Liver (tissue), 9 donors: ENCODE data around the gene NIF3L1. TPM values are rescaled to one million over a fixed set of nuclear protein-coding genes. Genes with fewer than 3 reads are reported as not detected.

Source experiments
- DNase-seq: peaks from one replicate; pipeline ENCODE4 v3.0.0-alpha.2; 2017; ENCODE audit warnings: low spot score
- H3K27ac ChIP-seq, 2 donors: one replicate each; pipeline ENCODE4 v1.7.0; 2013; ENCODE audit warnings: inconsistent platforms in 2 of 2, low read length in 2 of 2, control low read depth in 1 of 2, low read depth in 1 of 2, mild to moderate bottlenecking in 1 of 2
- H3K27me3 ChIP-seq, 4 donors: one replicate each; pipeline versions ENCODE4 v1.6.1 to v1.7.0; 2013; ENCODE audit warnings: low read length in 3 of 4, inconsistent platforms in 1 of 4, mild to moderate bottlenecking in 1 of 4, moderate library complexity in 1 of 4; ENCODE audit not compliant: control insufficient read depth in 4 of 4, insufficient read depth in 4 of 4
- H3K36me3 ChIP-seq, 4 donors: one replicate each; pipeline versions ENCODE4 v1.6.1 to v1.7.0; 2013; ENCODE audit warnings: low read length in 3 of 4, mild to moderate bottlenecking in 3 of 4, low read depth in 1 of 4, moderate library complexity in 1 of 4; ENCODE audit not compliant: control insufficient read depth in 4 of 4, insufficient read depth in 3 of 4
- H3K4me1 ChIP-seq, 4 donors: one replicate each; pipeline versions ENCODE4 v1.6.1 to v1.7.0; 2013; ENCODE audit warnings: low read length in 3 of 4, mild to moderate bottlenecking in 3 of 4, moderate library complexity in 1 of 4; ENCODE audit not compliant: control insufficient read depth in 4 of 4, insufficient read depth in 4 of 4
- H3K4me3 ChIP-seq, 3 donors: one replicate each; pipeline versions ENCODE4 v1.6.1 to v1.7.0; 2013; ENCODE audit warnings: low read length in 3 of 3, control low read depth in 1 of 3, low read depth in 1 of 3, mild to moderate bottlenecking in 1 of 3
- H3K9ac ChIP-seq, 2 donors: one replicate each; pipeline ENCODE4 v1.7.0; 2013; ENCODE audit warnings: low read length in 2 of 2, mild to moderate bottlenecking in 2 of 2, moderate library complexity in 2 of 2, control low read depth in 1 of 2, low read depth in 1 of 2
- H3K9me3 ChIP-seq, 4 donors: one replicate each; pipeline versions ENCODE4 v1.6.1 to v1.7.0; 2013; ENCODE audit warnings: low read length in 3 of 4; ENCODE audit not compliant: control insufficient read depth in 4 of 4
- ATF3 ChIP-seq: IDR thresholded peaks from 2 replicates; pipeline ENCODE4 v1.6.1; 2016; ENCODE audit warnings: antibody characterized with exemption
- EGR1 ChIP-seq, 2 donors: IDR thresholded peaks; 2 replicates each; pipeline ENCODE4 v1.6.1; 2016 to 2018; ENCODE audit warnings: antibody characterized with exemption in 2 of 2, low read depth in 2 of 2
- FOXA1 ChIP-seq: IDR thresholded peaks from 2 replicates; pipeline ENCODE4 v1.6.1; 2016; ENCODE audit warnings: antibody characterized with exemption
- FOXA2 ChIP-seq: IDR thresholded peaks from 2 replicates; pipeline ENCODE4 v1.6.1; 2016; ENCODE audit warnings: antibody characterized with exemption
- GABPA ChIP-seq, 2 donors: IDR thresholded peaks in 1 of 2; conservative IDR thresholded peaks in 1 of 2; 2 replicates each; pipeline ENCODE4 v1.6.1; 2016; ENCODE audit warnings: antibody characterized with exemption in 2 of 2, mild to moderate bottlenecking in 1 of 2, moderate library complexity in 1 of 2
- HNF4A ChIP-seq, 2 donors: conservative IDR thresholded peaks; 2 replicates each; pipeline ENCODE4 v1.6.1; 2016; ENCODE audit warnings: antibody characterized with exemption in 2 of 2, mild to moderate bottlenecking in 2 of 2
- HNF4G ChIP-seq: IDR thresholded peaks from 2 replicates; pipeline ENCODE4 v1.6.1; 2016; ENCODE audit warnings: antibody characterized with exemption
- JUND ChIP-seq, 2 donors: IDR thresholded peaks; 2 replicates each; pipeline ENCODE4 v1.6.1; 2016; ENCODE audit warnings: antibody characterized with exemption in 2 of 2
- MAX ChIP-seq: IDR thresholded peaks from 2 replicates; pipeline ENCODE4 v1.6.1; 2016; ENCODE audit warnings: antibody characterized with exemption
- NR2F2 ChIP-seq: IDR thresholded peaks from 2 replicates; pipeline ENCODE4 v1.6.1; 2016; ENCODE audit warnings: antibody characterized with exemption
- RAD21 ChIP-seq, 2 donors: IDR thresholded peaks; 2 replicates each; pipeline ENCODE4 v1.6.1; 2016; ENCODE audit warnings: antibody characterized with exemption in 2 of 2, mild to moderate bottlenecking in 2 of 2
- REST ChIP-seq: IDR thresholded peaks from 2 replicates; pipeline ENCODE4 v1.6.1; 2016; ENCODE audit warnings: antibody characterized with exemption, mild to moderate bottlenecking
- RXRA ChIP-seq, 2 donors: IDR thresholded peaks; 2 replicates each; pipeline ENCODE4 v1.6.1; 2017 to 2018; ENCODE audit warnings: antibody characterized with exemption in 2 of 2, mild to moderate bottlenecking in 1 of 2
- SP1 ChIP-seq: IDR thresholded peaks from 2 replicates; pipeline ENCODE4 v1.6.1; 2018; ENCODE audit warnings: antibody characterized with exemption, mild to moderate bottlenecking
- TAF1 ChIP-seq: conservative IDR thresholded peaks from 2 replicates; pipeline ENCODE4 v1.6.1; 2016; ENCODE audit warnings: antibody characterized with exemption, mild to moderate bottlenecking
- ZBTB33 ChIP-seq: IDR thresholded peaks from 2 replicates; pipeline ENCODE4 v1.6.1; 2016; ENCODE audit warnings: antibody characterized with exemption
- WGBS: extraction: QIAGEN DNeasy Blood & Tissue Kit; methylation state at CpG from one replicate; pipeline ENCODE4 v1.1.7; 2013; 5-methylcytosine and 5-hydroxymethylcytosine counted together
- polyA plus RNA-seq, 2 donors: library from polyadenylated mRNA; stranded (reverse) in 1 of 2; unstranded in 1 of 2; fragments of 200-250 nt in 1 of 2; fragments of >200 nt in 1 of 2; fragmentation: Nextera tagmentation in 1 of 2; extraction: Ambion mirVana in 1 of 2; gene quantifications; one replicate each; pipeline versions ENCODE4 v1.2.1 to v1.2.3, GENCODE V29; 2013 to 2015
- total RNA-seq, 2 donors: library from RNA; depleted of rRNA; stranded (reverse); fragments of >200 nt; gene quantifications; one replicate each; pipeline ENCODE4 v1.2.3, GENCODE V29; 2014
- donor health status: healthy.
- donor health status: healthy.
- donor health status: healthy.
- donor health status: healthy.
- donor health status: healthy.

Gene NIF3L1
- total and polyA plus RNA-seq, 4 donors: 13.2 to 20.7 (median 16.5) TPM

- Histone ChIP-seq H3K4me3 (no peak overlapping the region), H3K9ac (no peak overlapping the region), H3K27me3 (no peaks in the 10 kb centered on the region), H3K36me3 (peaks cover 0 to 4% (median 2%) of the 10 kb centered on the region in 4 donors), H3K4me1 (no peaks in the 10 kb centered on the region), H3K27ac (no peak overlapping the region), H3K9me3 (no peaks in the 10 kb centered on the region)
- DNase-seq: no peak
- WGBS: 95% methylated on average over 10 of the region's 10 CpGs
- TF ChIP-seq NR2F2: no peak
- TF ChIP-seq HNF4A (conservative IDR thresholded peaks at IDR 0.05): no peak
- no peak for TF ChIP-seq JUND (IDR thresholded peaks at IDR 0.05)
- no peak for TF ChIP-seq RXRA (IDR thresholded peaks at IDR 0.05)
These were observed 43.4 kb upstream of the NIF3L1 start for GRCh38 chr2:200845669-200846325.

- no peak overlapping the region for H3K9ac ChIP-seq
- no peaks in the 10 kb centered on the region for H3K9me3 ChIP-seq
- no peaks in the 10 kb centered on the region for H3K27me3 ChIP-seq
- no peak overlapping the region for H3K4me3 ChIP-seq
- TF ChIP-seq MAX (no peak), FOXA2 (no peak), TAF1 (no peak), ATF3 (no peak), EGR1 (IDR thresholded peaks at IDR 0.05; ENCODE audit: low read depth in 2 of 2) (no peak), FOXA1 (no peak), ZBTB33 (no peak), REST (no peak), RXRA (IDR thresholded peaks at IDR 0.05) (no peak), HNF4A (conservative IDR thresholded peaks at IDR 0.05) (no peak), SP1 (no peak), GABPA (IDR thresholded peaks at IDR 0.05 in 1 of 2, conservative IDR thresholded peaks at IDR 0.05 in 1 of 2) (no peak), NR2F2 (no peak), JUND (IDR thresholded peaks at IDR 0.05) (no peak), RAD21 (IDR thresholded peaks at IDR 0.05) (no peak), HNF4G (no peak)
- peaks cover 9 to 18% (median 14%) of the 10 kb centered on the region in 4 donors for H3K36me3 ChIP-seq
- no peak for DNase-seq
- H3K4me1 ChIP-seq: no peaks in the 10 kb centered on the region
- H3K27ac ChIP-seq: no peak overlapping the region
These were observed 41.9 kb upstream of the NIF3L1 start for GRCh38 chr2:200847269-200847668.
